PC-9 (cell line): ENCODE data around the gene IBA57. TPM values are rescaled to one million over a fixed set of nuclear protein-coding genes. Genes with fewer than 3 reads are reported as not detected.
"Not testable (repeated sequence)": the region's sequence is repeated elsewhere in the genome, so short reads cannot be mapped to it uniquely, and the experiment has no call there.

Source experiments
- BruUV-seq: library from RNA; stranded (reverse); fragments of 400-500 nt; replicated peaks from 2 replicates; lab custom pipeline; 2021; lab: Mats Ljungman, UMichigan
- CTCF ChIA-PET: fragments of 300-600 bp; sonication (Branson Sonifier 250); formaldehyde crosslinking; loops from one replicate; lab custom pipeline; 2022; ENCODE audit warnings: antibody characterized with exemption; lab: Charles Lee
- POLR2A ChIA-PET: fragments of 300-600 bp; sonication (Branson Sonifier 250); formaldehyde crosslinking; loops from one replicate; lab custom pipeline; 2022; ENCODE audit warnings: antibody characterized with exemption; ENCODE audit not compliant: unreplicated experiment; lab: Charles Lee
- DNase-seq, 2 experiments: peaks; one replicate each; pipeline versions ENCODE4 v3.0.0 to v3.0.0-alpha.2; 2015 to 2022; ENCODE audit warnings: mixed read lengths in 1 of 2
- H2AFZ ChIP-seq: fragments of 200-600 bp; sonication (generic); 2 replicates; pipeline ENCODE4 v1.8.1; 2017; ENCODE audit warnings: antibody characterized with exemption
- H3F3A ChIP-seq: fragments of 200-600 bp; sonication (generic); 2 replicates; pipeline ENCODE4 v1.8.1; 2017; ENCODE audit warnings: antibody characterized with exemption, mild to moderate bottlenecking, low read depth; ENCODE audit not compliant: insufficient read depth
- H3K27ac ChIP-seq: fragments of 200-600 bp; sonication (generic); 2 replicates; pipeline ENCODE4 v1.6.1; 2016; ENCODE audit warnings: mixed run types
- H3K27me3 ChIP-seq: fragments of 200-600 bp; sonication (generic); 2 replicates; pipeline ENCODE4 v1.6.1; 2016; ENCODE audit warnings: low read depth, mixed run types; ENCODE audit not compliant: insufficient read depth
- H3K36me3 ChIP-seq: fragments of 200-600 bp; sonication (generic); 2 replicates; pipeline ENCODE4 v1.6.1; 2016; ENCODE audit warnings: low read depth, mixed run types
- H3K4me1 ChIP-seq: fragments of 200-600 bp; sonication (generic); replicated peaks from 2 replicates; pipeline ENCODE4 v1.6.1; 2016; ENCODE audit warnings: mixed run types; ENCODE audit not compliant: insufficient read depth
- H3K4me2 ChIP-seq: fragments of 200-600 bp; sonication (generic); 2 replicates; pipeline ENCODE4 v1.6.1; 2017; ENCODE audit warnings: mixed run types
- H3K4me3 ChIP-seq: fragments of 200-600 bp; sonication (generic); 2 replicates; pipeline ENCODE4 v1.6.1; 2016; ENCODE audit warnings: mixed run types
- H3K79me2 ChIP-seq: fragments of 200-600 bp; sonication (generic); 2 replicates; pipeline ENCODE4 v1.6.1; 2017; ENCODE audit warnings: low read depth, mixed run types
- H3K9me2 ChIP-seq: fragments of 200-600 bp; sonication (generic); 2 replicates; pipeline ENCODE4 v1.8.1; 2017; ENCODE audit warnings: mild to moderate bottlenecking; ENCODE audit not compliant: insufficient read depth
- H3K9me3 ChIP-seq: fragments of 200-600 bp; sonication (generic); 2 replicates; pipeline ENCODE4 v1.8.1; 2016; ENCODE audit warnings: low read depth; ENCODE audit not compliant: insufficient read depth
- H4K20me1 ChIP-seq: fragments of 200-600 bp; sonication (generic); 2 replicates; pipeline ENCODE4 v1.8.1; 2017; ENCODE audit not compliant: insufficient read depth
- CTCF ChIP-seq: fragments of 200-600 bp; sonication (generic); conservative IDR thresholded peaks from 2 replicates; pipeline ENCODE4 v1.6.1; 2017; ENCODE audit warnings: mixed run types, antibody characterized with exemption, mild to moderate bottlenecking, moderate library complexity
- EZH2 ChIP-seq: fragments of 200-600 bp; sonication (generic); IDR thresholded peaks from 2 replicates; pipeline ENCODE4 v1.8.0; 2017; ENCODE audit warnings: antibody characterized with exemption, low read depth
- intact Hi-C: fragments of 100-400 bp; cut with micrococcal nuclease; formaldehyde crosslinking; loops from one replicate; pipeline ENCODE4 v1.10.0; 2022; ENCODE audit not compliant: unreplicated experiment
- total RNA-seq: library from RNA; stranded (reverse); gene quantifications from 2 replicates; pipeline ENCODE4 v1.2.3, GENCODE V29; 2021

Gene IBA57
- total RNA-seq, 1 experiment from 2014 or later: 7.8 TPM

GRCh38 chr1:228219962-228220780, 54.6 kb downstream of the IBA57 start:
- Histone ChIP-seq H4K20me1 (no peaks in the 10 kb centered on the region), H3K79me2 (no peaks in the 10 kb centered on the region), H3K4me3 (no peak overlapping the region), H2AFZ (no peak overlapping the region), H3K27ac (no peak overlapping the region), H3K36me3 (no peaks in the 10 kb centered on the region), H3K4me2 (no peak overlapping the region), H3K27me3 (no peaks in the 10 kb centered on the region), H3K9me2 (no peaks in the 10 kb centered on the region), H3K9me3 (no peaks in the 10 kb centered on the region), H3K4me1 (no peaks in the 10 kb centered on the region), H3F3A (no peaks in the 10 kb centered on the region)
- BruUV-seq: no TSS peak
- POLR2A ChIA-PET: interaction anchor here (0.6 kb wide), 1 partner anchor 312 kb away, joined by 3 read pairs; no protein-coding TSS in a partner anchor
- DNase-seq: no peak
- TF ChIP-seq CTCF: no peak
- no peak for TF ChIP-seq EZH2
- CTCF ChIA-PET: no interaction called here
- intact Hi-C loops: no loop called here

DNA sequence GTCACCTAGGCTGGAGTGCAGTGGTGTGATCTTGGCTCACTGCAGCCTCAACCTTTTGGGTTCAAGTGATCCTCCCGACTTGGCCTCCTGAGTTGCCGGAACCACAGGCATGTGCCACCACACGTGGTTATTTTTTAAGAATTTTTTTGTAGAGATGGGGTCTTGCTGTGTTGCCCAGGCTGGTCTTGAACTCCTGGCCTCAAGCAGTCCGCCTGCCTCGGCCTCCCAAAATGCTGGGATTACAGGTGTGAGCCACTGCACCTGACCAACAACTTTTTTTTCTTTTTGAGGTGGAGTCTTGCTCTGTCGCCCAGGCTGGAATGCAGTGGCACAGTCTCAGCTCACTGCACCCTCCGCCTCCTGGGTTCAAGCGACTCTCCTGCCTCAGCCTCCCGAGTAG, 55.5 kb downstream of the IBA57 start:
- intact Hi-C loops, H3K79me2 ChIP-seq, H3K36me3 ChIP-seq, H4K20me1 ChIP-seq, H2AFZ ChIP-seq, H3K27me3 ChIP-seq, H3F3A ChIP-seq, H3K4me1 ChIP-seq, H3K27ac ChIP-seq, POLR2A ChIA-PET, BruUV-seq, H3K4me2 ChIP-seq, H3K9me3 ChIP-seq, H3K9me2 ChIP-seq, H3K4me3 ChIP-seq, CTCF ChIA-PET, DNase-seq: not testable (repeated sequence)

- no TSS peak for BruUV-seq
- peaks cover 5% of the 10 kb centered on the region; the same call in 1 of the 2 replicates for H3K36me3 ChIP-seq
- no peak overlapping the region for H3K4me2 ChIP-seq
- H3K9me2 ChIP-seq: no peaks in the 10 kb centered on the region
- ChIA-PET POLR2A (interaction anchor here (0.7 kb wide), 1 partner anchor 92 kb away, joined by 6 read pairs; no protein-coding TSS in a partner anchor), CTCF (no interaction called here)
- H3K27me3 ChIP-seq: no peaks in the 10 kb centered on the region
- no peak overlapping the region for H2AFZ ChIP-seq
- H3K4me1 ChIP-seq: no peaks in the 10 kb centered on the region
- H3K4me3 ChIP-seq: no peak overlapping the region
- no peaks in the 10 kb centered on the region for H3F3A ChIP-seq
- no peaks in the 10 kb centered on the region for H4K20me1 ChIP-seq
- TF ChIP-seq CTCF: no peak
- no peak for TF ChIP-seq EZH2
- no peak overlapping the region for H3K27ac ChIP-seq
- intact Hi-C loops: no loop called here
- no peaks in the 10 kb centered on the region for H3K79me2 ChIP-seq
- H3K9me3 ChIP-seq: no peaks in the 10 kb centered on the region
- DNase-seq: no peak
These were observed 56.9 kb downstream of the IBA57 start for GRCh38 chr1:228222548-228222947.
